Glomerular visceral epithelial cell (primary cell): ENCODE results near the gene OR6C65.

Source experiments
- DNase-seq: peaks from one replicate; pipeline ENCODE4 v3.0.0-alpha.2; 2016; ENCODE audit errors: extremely low spot score

OR6C65 gene

DNA sequence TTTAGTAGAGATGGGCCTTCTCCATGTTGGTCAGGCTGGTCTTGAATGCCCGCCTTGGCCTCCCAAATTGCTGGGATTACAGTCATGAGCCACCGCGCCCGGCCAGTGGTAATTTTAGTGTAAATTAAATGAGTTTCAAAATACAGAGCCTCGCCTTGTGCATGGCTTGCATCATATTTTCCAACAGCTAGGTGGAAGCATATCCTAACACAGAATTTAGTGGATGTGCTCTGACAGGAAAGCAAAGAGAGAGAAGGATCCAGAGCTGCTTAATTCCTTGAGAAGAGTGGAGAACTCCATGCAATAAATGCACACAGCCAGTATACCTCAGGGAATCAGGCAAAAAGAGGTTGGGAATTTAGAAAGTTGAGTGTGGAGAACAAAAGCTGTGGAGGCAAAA lies 46.0 kb downstream of the OR6C65 start:
- DNase-seq = no peak

DNA sequence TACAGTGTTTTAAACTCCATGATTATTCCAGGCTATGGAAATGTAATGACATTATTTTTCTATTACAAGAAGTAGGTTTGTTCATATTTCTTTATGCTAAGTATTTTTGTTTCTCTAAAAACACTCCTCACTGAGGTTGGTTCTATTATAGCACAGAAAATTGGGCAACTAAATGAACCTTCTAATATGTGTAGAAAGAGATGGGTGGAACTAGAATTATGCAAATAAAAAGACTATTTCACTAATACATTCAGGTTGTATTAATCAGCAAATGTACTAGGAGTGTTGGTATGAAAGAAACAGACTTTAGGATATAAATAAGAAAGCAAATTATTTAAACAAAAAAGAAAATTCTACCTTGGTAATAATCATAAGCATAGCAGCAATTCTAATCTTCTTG lies 48.5 kb downstream of the OR6C65 start:
- no peak for DNase-seq
